ENCODE measurements around the gene DPYSL3. TPM values are rescaled to one million over a fixed set of nuclear protein-coding genes. Genes with fewer than 3 reads are reported as not detected.

Gene DPYSL3
- total RNA-seq, 4 donors from 2014 or later: 31.3 to 46.0 (median 35.1) TPM

DNA sequence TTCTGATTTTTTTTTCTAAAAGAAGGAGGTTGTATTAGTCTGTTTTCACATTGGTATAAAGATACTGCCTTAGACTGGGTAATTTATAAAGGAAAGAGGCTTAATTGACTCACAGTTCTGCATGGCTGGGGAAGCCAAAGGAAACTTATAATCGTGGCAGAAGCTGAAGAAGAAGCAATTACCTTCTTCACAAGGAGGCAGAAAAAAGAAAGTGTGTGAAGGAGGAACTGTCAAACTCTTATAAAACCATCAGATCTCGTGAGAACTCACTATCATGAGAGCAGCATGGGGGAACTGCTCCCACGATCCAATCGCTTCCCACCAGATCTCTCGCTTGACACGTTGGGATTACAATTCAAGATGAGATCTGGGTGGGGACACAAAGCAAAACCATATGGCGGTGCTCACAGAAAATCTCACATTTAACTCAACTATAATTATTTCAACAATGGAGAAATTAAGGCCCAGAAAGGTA is 27.1 kb downstream of the DPYSL3 start:
- TF ChIP-seq, protein P1, sequence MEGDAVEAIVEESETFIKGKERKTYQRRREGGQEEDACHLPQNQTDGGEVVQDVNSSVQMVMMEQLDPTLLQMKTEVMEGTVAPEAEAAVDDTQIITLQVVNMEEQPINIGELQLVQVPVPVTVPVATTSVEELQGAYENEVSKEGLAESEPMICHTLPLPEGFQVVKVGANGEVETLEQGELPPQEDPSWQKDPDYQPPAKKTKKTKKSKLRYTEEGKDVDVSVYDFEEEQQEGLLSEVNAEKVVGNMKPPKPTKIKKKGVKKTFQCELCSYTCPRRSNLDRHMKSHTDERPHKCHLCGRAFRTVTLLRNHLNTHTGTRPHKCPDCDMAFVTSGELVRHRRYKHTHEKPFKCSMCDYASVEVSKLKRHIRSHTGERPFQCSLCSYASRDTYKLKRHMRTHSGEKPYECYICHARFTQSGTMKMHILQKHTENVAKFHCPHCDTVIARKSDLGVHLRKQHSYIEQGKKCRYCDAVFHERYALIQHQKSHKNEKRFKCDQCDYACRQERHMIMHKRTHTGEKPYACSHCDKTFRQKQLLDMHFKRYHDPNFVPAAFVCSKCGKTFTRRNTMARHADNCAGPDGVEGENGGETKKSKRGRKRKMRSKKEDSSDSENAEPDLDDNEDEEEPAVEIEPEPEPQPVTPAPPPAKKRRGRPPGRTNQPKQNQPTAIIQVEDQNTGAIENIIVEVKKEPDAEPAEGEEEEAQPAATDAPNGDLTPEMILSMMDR (IDR thresholded peaks at IDR 0.05; ENCODE audit: low read depth): no peak

- TF ChIP-seq, protein P1 (IDR thresholded peaks at IDR 0.05; ENCODE audit: low read depth): no peak
Measured at GRCh38 chr5:147481874-147482705, 27.8 kb downstream of the DPYSL3 start.

DNA sequence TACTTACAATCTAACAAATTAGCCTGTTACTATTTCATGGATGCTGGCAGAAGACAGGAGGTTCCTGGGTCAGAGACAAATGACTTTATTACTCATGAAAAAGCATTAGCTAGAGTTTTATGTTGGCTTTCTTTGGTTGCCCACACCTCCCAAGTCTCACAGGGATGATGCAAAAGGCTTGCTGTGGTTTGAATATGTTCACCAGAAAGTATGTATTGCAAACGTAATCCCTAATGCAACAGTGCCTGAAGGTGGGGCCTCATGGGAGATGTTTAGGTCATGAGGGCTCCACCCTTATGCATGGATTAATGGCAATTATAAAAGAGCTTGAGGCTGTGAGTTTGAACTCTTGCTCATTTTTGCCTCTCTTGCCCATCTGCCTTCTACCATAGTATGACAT is 28.5 kb downstream of the DPYSL3 start:
- TF ChIP-seq, protein P1 (IDR thresholded peaks at IDR 0.05; ENCODE audit: low read depth): no peak

DNA sequence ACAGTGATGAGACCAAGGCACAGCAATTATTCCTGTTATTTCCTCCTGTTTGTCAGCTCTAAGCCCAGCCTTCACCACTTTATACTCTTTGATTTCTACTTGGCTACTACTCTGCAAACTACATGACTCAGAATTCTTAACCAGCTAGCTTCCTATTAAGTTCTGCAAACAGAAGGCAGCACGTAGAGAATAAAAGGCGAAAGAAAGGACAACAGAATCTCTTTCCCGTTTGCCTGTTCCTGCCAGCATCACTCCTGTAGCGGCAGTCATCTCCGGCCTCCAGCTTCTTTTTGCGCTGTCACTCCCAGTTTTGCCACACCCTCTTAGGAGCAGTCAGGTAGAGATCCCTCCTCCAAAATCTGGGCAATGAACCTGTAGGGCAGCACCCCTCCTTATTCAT is 29.9 kb downstream of the DPYSL3 start:
- TF ChIP-seq, protein P1 (IDR thresholded peaks at IDR 0.05; ENCODE audit: low read depth): no peak

DNA sequence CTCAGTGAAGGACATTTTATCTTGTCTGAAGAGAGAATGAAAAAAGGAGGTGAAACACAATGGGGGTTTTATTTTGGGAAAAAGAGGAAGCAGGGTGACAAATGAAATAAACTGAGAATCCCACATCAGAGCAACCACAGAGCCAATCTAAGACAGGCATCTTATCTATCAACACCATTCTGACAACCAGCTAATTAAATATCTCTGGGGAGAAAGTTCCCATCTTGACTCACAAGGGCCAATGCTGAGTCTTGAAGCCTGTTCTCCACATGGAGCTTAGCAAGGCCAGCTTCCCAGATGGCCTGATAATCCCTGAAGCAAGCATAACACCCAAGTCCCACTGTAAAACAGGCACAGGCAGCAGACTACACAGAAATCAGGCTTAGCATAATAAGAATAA is 30.4 kb downstream of the DPYSL3 start:
- TF ChIP-seq, protein P1 (IDR thresholded peaks at IDR 0.05; ENCODE audit: low read depth): no peak

DNA sequence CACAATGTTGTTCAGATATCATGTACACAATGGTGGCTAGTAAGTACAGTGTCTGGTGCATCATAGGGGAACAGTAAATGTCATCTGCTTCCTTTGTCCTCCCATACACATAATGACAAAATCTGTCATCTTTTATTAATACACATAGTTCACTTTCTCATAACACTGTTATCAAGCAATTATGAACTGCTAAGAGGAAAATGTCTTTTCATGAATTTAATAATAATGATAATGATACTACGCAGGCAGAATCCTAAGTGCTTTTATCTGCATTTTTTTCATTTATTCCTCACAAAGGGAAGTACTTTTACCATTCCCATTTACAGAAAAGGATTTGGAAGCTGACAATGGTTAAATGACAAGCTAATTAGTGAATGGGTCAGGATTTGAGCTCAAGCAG is 35.7 kb downstream of the DPYSL3 start:
- TF ChIP-seq, protein P1 (IDR thresholded peaks at IDR 0.05; ENCODE audit: low read depth): no peak

DNA sequence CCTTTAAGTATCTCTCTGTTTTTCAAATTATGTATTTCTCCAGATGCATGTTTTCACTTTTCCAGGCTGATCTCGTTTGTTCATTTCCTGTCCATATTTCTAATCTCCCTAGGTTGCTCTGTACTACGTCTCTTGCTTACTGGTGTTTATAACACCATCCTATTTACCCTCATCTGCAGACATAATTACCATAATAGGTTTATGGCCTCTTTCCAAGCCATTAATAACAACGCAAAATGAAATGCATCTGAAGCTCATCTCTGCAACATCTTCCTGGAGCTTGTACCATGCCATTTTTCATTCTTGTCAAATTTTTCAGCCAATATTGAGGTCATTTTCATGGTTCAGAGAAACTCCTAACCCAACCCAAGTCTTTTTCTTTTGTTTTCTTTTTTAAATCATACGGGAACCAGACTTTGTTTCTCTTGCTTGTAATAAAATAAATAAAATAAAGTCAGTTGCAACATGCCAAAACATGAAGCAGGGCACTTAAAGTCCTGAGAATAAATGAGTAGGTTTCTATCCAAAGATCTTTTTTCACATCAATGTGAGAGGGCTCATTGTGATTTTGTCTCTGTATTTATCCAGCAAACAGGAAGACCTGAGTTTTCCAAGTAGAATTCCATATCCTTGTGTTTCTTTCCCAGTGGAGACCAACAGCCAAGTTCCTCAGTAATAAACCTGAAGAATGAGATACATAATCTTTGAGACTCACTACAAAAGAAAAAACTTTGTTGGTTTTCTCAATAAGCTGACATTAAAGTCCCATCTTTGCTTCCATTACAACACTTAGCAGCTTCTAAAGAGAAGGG is 37.0 kb downstream of the DPYSL3 start:
- TF ChIP-seq, protein P1 (IDR thresholded peaks at IDR 0.05; ENCODE audit: low read depth): no peak
